ENCODE measurements around the gene TMEM86A. TPM values are rescaled to one million over a fixed set of nuclear protein-coding genes. Genes with fewer than 3 reads are reported as not detected.

The TMEM86A gene
- total RNA-seq, 1 experiment from 2014 or later: 1.7 TPM

Other genes with a start within 250 kb of the TMEM86A start
- gene LDHAL6A, start 242.9 kb upstream of the TMEM86A start, total RNA-seq (2014; rRNA removed; shearing (Covaris generic)): not detected in 2 replicates
- gene TSG101, start 171.8 kb upstream of the TMEM86A start, total RNA-seq (2014; rRNA removed; shearing (Covaris generic)): 88.0 and 195 TPM in 2 replicates
- 52.6 and 61.7 TPM in 2 replicates for gene UEVLD, start 110.0 kb upstream of the TMEM86A start, total RNA-seq (2014; rRNA removed; shearing (Covaris generic))
- gene MISFA, start 99.0 kb upstream of the TMEM86A start, total RNA-seq (2014; rRNA removed; shearing (Covaris generic)): 8.2 and 9.0 TPM in 2 replicates
- gene SPTY2D1, start 64.4 kb upstream of the TMEM86A start, total RNA-seq (2014; rRNA removed; shearing (Covaris generic)): 21.0 and 26.3 TPM in 2 replicates
- not detected in 2 replicates for gene IGSF22, start 27.4 kb downstream of the TMEM86A start, total RNA-seq (2014; rRNA removed; shearing (Covaris generic))
- not detected in 2 replicates for gene PTPN5, start 93.0 kb downstream of the TMEM86A start, total RNA-seq (2014; rRNA removed; shearing (Covaris generic))
- gene MRGPRX1, start 240.6 kb downstream of the TMEM86A start, total RNA-seq (2014; rRNA removed; shearing (Covaris generic)): not detected in 2 replicates

Data from A172 (cell line).